OCI-LY1 (cell line): Measurements from ENCODE around the gene ADORA2A.

Experiments
- CTCF ChIP-seq: fragments of 200-600 bp; sonication (generic), shearing (Covaris generic); IDR thresholded peaks from 2 replicates; pipeline ENCODE4 v1.5.1; 2017; ENCODE audit warnings: mild to moderate bottlenecking, antibody characterized with exemption, low read length, moderate library complexity, mixed read lengths
- EZH2 ChIP-seq: fragments of 200-600 bp; sonication (generic), shearing (Covaris generic); IDR thresholded peaks from 2 replicates; pipeline ENCODE4 v1.8.0; 2017; ENCODE audit warnings: borderline replicate concordance, mixed run types, mild to moderate bottlenecking, antibody characterized with exemption, low read length, moderate library complexity, mixed read lengths

GRCh38 chr22:24455751-24456426 lies 28.5 kb downstream of the ADORA2A start:
- no peak for TF ChIP-seq CTCF
- no peak for TF ChIP-seq EZH2
